ENCODE results near the gene MAP3K9.

Gene MAP3K9

GRCh38 chr14:70780396-70781075 lies 28.8 kb downstream of the MAP3K9 start:
- peak in 1 of 3 experiments; percentile 30 for DNase-seq

GRCh38 chr14:70779667-70780066 lies 29.6 kb downstream of the MAP3K9 start:
- DNase-seq = no peak

GRCh38 chr14:70776197-70776596 lies 33.1 kb downstream of the MAP3K9 start:
- DNase-seq = no peak

GRCh38 chr14:70773182-70773862 lies 36.0 kb downstream of the MAP3K9 start:
- DNase-seq = no peak

- no peak for DNase-seq
Observed at GRCh38 chr14:70771781-70772212, 37.5 kb downstream of the MAP3K9 start.

GRCh38 chr14:70770490-70770889 lies 38.8 kb downstream of the MAP3K9 start:
- DNase-seq = no peak

- no peak for DNase-seq
Observed at GRCh38 chr14:70759398-70759797, 49.9 kb downstream of the MAP3K9 start.

GRCh38 chr14:70755655-70756054 lies 53.7 kb downstream of the MAP3K9 start:
- no peak for DNase-seq

GRCh38 chr14:70754991-70755390 lies 54.3 kb downstream of the MAP3K9 start:
- no peak for DNase-seq

- no peak for DNase-seq
Observed at GRCh38 chr14:70753518-70753953, 55.8 kb downstream of the MAP3K9 start.

GRCh38 chr14:70748422-70748821 lies 60.9 kb downstream of the MAP3K9 start:
- DNase-seq = no peak

- DNase-seq = no peak
Observed at GRCh38 chr14:70744641-70745040, 64.7 kb downstream of the MAP3K9 start.

GRCh38 chr14:70742316-70742715 lies 67.0 kb downstream of the MAP3K9 start:
- no peak for DNase-seq

- DNase-seq = no peak
Observed at GRCh38 chr14:70741482-70741881, 67.8 kb downstream of the MAP3K9 start.

- peak in 2 of 3 experiments; percentile 66 to 90 for DNase-seq
Observed at GRCh38 chr14:70735043-70735442, 74.3 kb downstream of the MAP3K9 start.

- no peak for DNase-seq
Observed at GRCh38 chr14:70731447-70732239, 77.7 kb downstream of the MAP3K9 start.

GRCh38 chr14:70730393-70730792 lies 78.9 kb downstream of the MAP3K9 start:
- DNase-seq = no peak

GRCh38 chr14:70726651-70727375 lies 82.5 kb downstream of the MAP3K9 start:
- no peak for DNase-seq

- no peak for DNase-seq
Observed at GRCh38 chr14:70724944-70725343, 84.4 kb downstream of the MAP3K9 start.

- DNase-seq = no peak
Observed at GRCh38 chr14:70724110-70724509, 85.2 kb downstream of the MAP3K9 start.

- DNase-seq = no peak
Observed at GRCh38 chr14:70723276-70723675, 86.0 kb downstream of the MAP3K9 start.

- no peak for DNase-seq
Observed at GRCh38 chr14:70722418-70722817, 86.9 kb downstream of the MAP3K9 start.

GRCh38 chr14:70721542-70721941 lies 87.8 kb downstream of the MAP3K9 start:
- no peak for DNase-seq
